HG03108 (cell line): ENCODE results near the gene MAVS.

Source experiments
- ATAC-seq: cut with Tn5 transposase; IDR thresholded peaks from one replicate; pipeline ENCODE4 v1.9.1; 2021; ENCODE audit warnings: moderate library complexity; ENCODE audit not compliant: unreplicated experiment

The MAVS gene

GRCh38 chr20:3846740-3847428 lies at the start of gene MAVS:
MAVS (plus strand) TSS chr20:3846834; CDS start chr20:3854625, 7,791 bp downstream.
- ATAC-seq, result peak; percentile 92

- no peak for ATAC-seq
Measured at GRCh38 chr20:3797226-3797545, 49.4 kb upstream of the MAVS start.

GRCh38 chr20:3797592-3798372 lies 48.9 kb upstream of the MAVS start:
- no peak for ATAC-seq

GRCh38 chr20:3798373-3798768 lies 48.3 kb upstream of the MAVS start:
- ATAC-seq, result no peak

GRCh38 chr20:3798908-3799248 lies 47.8 kb upstream of the MAVS start:
- no peak for ATAC-seq

GRCh38 chr20:3800256-3800877 lies 46.3 kb upstream of the MAVS start:
- ATAC-seq, result no peak

- ATAC-seq, result no peak
Measured at GRCh38 chr20:3800878-3801260, 45.8 kb upstream of the MAVS start.

- ATAC-seq, result no peak
Measured at GRCh38 chr20:3801299-3801698, 45.3 kb upstream of the MAVS start.

GRCh38 chr20:3801846-3802245 lies 44.8 kb upstream of the MAVS start:
- ATAC-seq, result no peak

GRCh38 chr20:3802524-3803239 lies 44.0 kb upstream of the MAVS start:
- ATAC-seq, result no peak

- ATAC-seq, result no peak
Measured at GRCh38 chr20:3803289-3803688, 43.3 kb upstream of the MAVS start.

GRCh38 chr20:3803854-3804253 lies 42.8 kb upstream of the MAVS start:
- no peak for ATAC-seq

GRCh38 chr20:3804254-3804751 lies 42.3 kb upstream of the MAVS start:
- no peak for ATAC-seq

- ATAC-seq, result no peak
Measured at GRCh38 chr20:3804781-3805180, 41.9 kb upstream of the MAVS start.

GRCh38 chr20:3808544-3808943 lies 38.1 kb upstream of the MAVS start:
- ATAC-seq, result no peak

- ATAC-seq, result no peak
Measured at GRCh38 chr20:3811467-3812258, 35.0 kb upstream of the MAVS start.

- ATAC-seq, result no peak
Measured at GRCh38 chr20:3812259-3812681, 34.4 kb upstream of the MAVS start.

- no peak for ATAC-seq
Measured at GRCh38 chr20:3812975-3813847, 33.4 kb upstream of the MAVS start.

- no peak for ATAC-seq
Measured at GRCh38 chr20:3813848-3814581, 32.6 kb upstream of the MAVS start.
